Measurements from ENCODE around the gene ADM2. TPM values are rescaled to one million over a fixed set of nuclear protein-coding genes. Genes with fewer than 3 reads are reported as not detected.
A peak's percentile ranks its signal among the peaks of the same experiment; 100 is the strongest.

The ADM2 gene
- total RNA-seq, 1 experiment from 2014 or later: 11.9 TPM

DNA sequence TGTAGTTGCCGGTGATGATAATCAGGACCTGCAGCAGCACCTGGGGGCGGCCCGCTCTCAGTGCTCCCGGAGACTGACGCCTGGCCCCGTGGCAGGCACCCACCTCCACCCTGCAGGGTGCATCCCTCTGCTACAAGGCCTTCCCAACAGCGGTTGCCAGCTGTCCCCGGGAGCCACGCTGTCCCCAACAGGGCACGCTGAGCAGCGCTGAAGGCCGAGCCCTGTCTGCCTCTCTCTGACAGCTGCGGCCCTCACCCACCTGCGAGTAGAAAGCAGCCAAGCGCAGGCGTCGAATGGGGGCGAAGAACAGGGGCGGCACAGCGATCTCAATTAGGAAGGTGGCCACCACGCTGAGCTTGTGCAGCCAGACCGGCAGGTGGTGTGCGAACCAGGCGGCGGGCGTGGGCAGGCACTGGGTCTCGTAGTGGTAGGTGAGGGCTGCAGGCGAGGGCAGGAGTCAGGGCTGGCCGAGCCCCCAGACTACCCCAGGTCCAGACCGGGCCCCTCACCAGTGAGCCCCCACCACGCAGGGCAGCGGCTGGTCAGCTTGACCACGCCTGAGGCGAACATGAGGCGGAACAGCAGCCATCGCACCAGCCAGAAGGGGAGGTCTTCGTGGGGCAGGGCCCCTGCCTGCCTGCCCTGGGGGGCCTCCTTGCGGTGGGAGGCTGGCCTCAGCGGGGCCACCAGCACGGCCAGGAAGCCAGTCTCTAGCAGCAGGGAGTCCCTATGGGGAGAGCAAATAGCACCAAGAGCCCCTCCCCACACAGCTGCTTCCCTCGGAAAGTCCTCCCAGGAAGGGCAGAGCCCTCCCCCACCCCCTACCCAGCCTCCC lies 24.6 kb downstream of the ADM2 start:
- no peak overlapping the region for H2BK120ac ChIP-seq (ENCODE audit: low read depth, low read length, poor library complexity, severe bottlenecking)
- Mint-ChIP-seq H3K27me3 (ENCODE audit: low read depth) (no peaks in the 10 kb centered on the region), H3K4me3 (peak overlapping the region; percentile 92 to 96; a peak in 3 of 5 replicates), H3K9me3 (no peaks in the 10 kb centered on the region), H3K36me3 (ENCODE audit: insufficient read depth in 1 of 3, low read depth in 3 of 3) (peaks cover 0 to 3% (median 0%) of the 10 kb centered on the region in 3 experiments; a peak in 2 of 7 replicates), H3K27ac (no peak overlapping the region), H3K4me1 (peaks cover 10 to 14% of the 10 kb centered on the region in 2 experiments)
- H3K79me1 ChIP-seq (ENCODE audit: insufficient read depth, low read depth, low read length, poor library complexity, severe bottlenecking): peaks cover 7% of the 10 kb centered on the region
- TF ChIP-seq, protein P1, sequence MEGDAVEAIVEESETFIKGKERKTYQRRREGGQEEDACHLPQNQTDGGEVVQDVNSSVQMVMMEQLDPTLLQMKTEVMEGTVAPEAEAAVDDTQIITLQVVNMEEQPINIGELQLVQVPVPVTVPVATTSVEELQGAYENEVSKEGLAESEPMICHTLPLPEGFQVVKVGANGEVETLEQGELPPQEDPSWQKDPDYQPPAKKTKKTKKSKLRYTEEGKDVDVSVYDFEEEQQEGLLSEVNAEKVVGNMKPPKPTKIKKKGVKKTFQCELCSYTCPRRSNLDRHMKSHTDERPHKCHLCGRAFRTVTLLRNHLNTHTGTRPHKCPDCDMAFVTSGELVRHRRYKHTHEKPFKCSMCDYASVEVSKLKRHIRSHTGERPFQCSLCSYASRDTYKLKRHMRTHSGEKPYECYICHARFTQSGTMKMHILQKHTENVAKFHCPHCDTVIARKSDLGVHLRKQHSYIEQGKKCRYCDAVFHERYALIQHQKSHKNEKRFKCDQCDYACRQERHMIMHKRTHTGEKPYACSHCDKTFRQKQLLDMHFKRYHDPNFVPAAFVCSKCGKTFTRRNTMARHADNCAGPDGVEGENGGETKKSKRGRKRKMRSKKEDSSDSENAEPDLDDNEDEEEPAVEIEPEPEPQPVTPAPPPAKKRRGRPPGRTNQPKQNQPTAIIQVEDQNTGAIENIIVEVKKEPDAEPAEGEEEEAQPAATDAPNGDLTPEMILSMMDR (conservative IDR thresholded peaks at IDR 0.05): no peak
- no CpG with 5 or more reads among the region's 41 CpGs for WGBS (ENCODE audit: extremely low coverage, insufficient read length, low lambda C conversion rate)
- no peak overlapping the region for H3K4ac ChIP-seq (ENCODE audit: low read depth, low read length)
- H3K27ac ChIP-seq (ENCODE audit: insufficient read length, low read depth, low read length): no peak overlapping the region
- no peak overlapping the region for H2BK5ac ChIP-seq (ENCODE audit: insufficient read length, low read length)
- H3K4me2 ChIP-seq (ENCODE audit: insufficient read depth, insufficient read length, low read length): no peak overlapping the region
- H3K9ac ChIP-seq (ENCODE audit: extremely low read depth, insufficient read length, low read length): no peak overlapping the region
- H3K56ac ChIP-seq (ENCODE audit: insufficient read length, low read depth, low read length): no peak overlapping the region
- H2BK12ac ChIP-seq (ENCODE audit: insufficient read length, low read depth, low read length): no peak overlapping the region
- no peaks in the 10 kb centered on the region for H3K9me3 ChIP-seq (ENCODE audit: control insufficient read depth, low read depth, low read length)
- no peak overlapping the region for H3K23ac ChIP-seq (ENCODE audit: insufficient read length, low read depth, low read length)
- no peak overlapping the region for H2BK15ac ChIP-seq (ENCODE audit: low read depth, low read length)
- H2AFZ ChIP-seq (ENCODE audit: low read length): no peak overlapping the region
- no peak overlapping the region for H4K91ac ChIP-seq (ENCODE audit: insufficient read length, low read depth, low read length)
- H3K79me2 ChIP-seq (ENCODE audit: insufficient read depth, low read length): peaks cover 9% of the 10 kb centered on the region; the same call in 1 of the 2 replicates
- no peak overlapping the region for H3K14ac ChIP-seq (ENCODE audit: insufficient read depth, low read length)
- no peaks in the 10 kb centered on the region for H3K27me3 ChIP-seq (ENCODE audit: insufficient read depth, low read length)
- no peak overlapping the region for H4K5ac ChIP-seq (ENCODE audit: insufficient read length, low read depth, low read length)
- peak; percentile 30 for DNase-seq
- no peaks in the 10 kb centered on the region for H3K4me1 ChIP-seq (ENCODE audit: insufficient read depth, low read length)
- H3K23me2 ChIP-seq (ENCODE audit: insufficient read length, low read depth, low read length, poor library complexity, severe bottlenecking): peaks cover 12% of the 10 kb centered on the region
- H4K20me1 ChIP-seq (ENCODE audit: control insufficient read depth, insufficient read depth, insufficient read length): no peaks in the 10 kb centered on the region
- H2BK20ac ChIP-seq (ENCODE audit: low read depth, low read length, poor library complexity, severe bottlenecking): no peak overlapping the region
- no peak overlapping the region for H3T11ph ChIP-seq (ENCODE audit: low read length)
- H2AK5ac ChIP-seq (ENCODE audit: insufficient read length, low read length): no peak overlapping the region
- H4K8ac ChIP-seq (replicated peaks; ENCODE audit: insufficient read length, low read depth, low read length): no peak overlapping the region
- no peak overlapping the region for H3K18ac ChIP-seq (ENCODE audit: insufficient read length, low read depth, low read length)
